SK-N-SH (cell line): ENCODE results near the gene CIAO3. TPM values are rescaled to one million over a fixed set of nuclear protein-coding genes. Genes with fewer than 3 reads are reported as not detected.

Experiments used
- CTCF ChIA-PET: fragments of 300-600, 350-600 bp; formaldehyde crosslinking; extraction: SDS; loops from one replicate; lab custom pipeline; 2021; lab: Yijun Ruan, JAX
- POLR2A ChIA-PET: fragments of 350-600 bp; sonication (Branson Sonifier 250); formaldehyde crosslinking; extraction: SDS; loops from one replicate; lab custom pipeline; 2020; ENCODE audit warnings: antibody characterized with exemption, inconsistent platforms; lab: Yijun Ruan, JAX
- DNase-seq: peaks from one replicate; pipeline ENCODE4 v3.0.0; 2012
- H2AFZ ChIP-seq: fragments of 200-600 bp; sonication (generic); 2 replicates; pipeline ENCODE4 v1.8.1; 2016; ENCODE audit warnings: antibody characterized with exemption, mild to moderate bottlenecking, low read depth
- H3F3A ChIP-seq: fragments of 200-600 bp; sonication (generic); replicated peaks from 2 replicates; pipeline ENCODE3; 2016; ENCODE audit warnings: antibody characterized with exemption, mild to moderate bottlenecking; ENCODE audit not compliant: insufficient read depth
- H3K27ac ChIP-seq, 2 experiments: fragments of 200-500 bp in 1 of 2; fragments of 200-600 bp in 1 of 2; sonication (Bioruptor generic) in 1 of 2; sonication (generic), shearing (Covaris generic) in 1 of 2; 2 replicates each; pipeline versions ENCODE4 v1.5.1 to v1.6.1; 2014 to 2016; ENCODE audit warnings: low read depth in 2 of 2, inconsistent platforms in 1 of 2, low read length in 1 of 2, mild to moderate bottlenecking in 1 of 2, mixed read lengths in 1 of 2
- H3K27me3 ChIP-seq: fragments of 200-600 bp; sonication (generic), shearing (Covaris generic); 2 replicates; pipeline ENCODE4 v1.6.1; 2016; ENCODE audit warnings: mixed run types; ENCODE audit not compliant: insufficient read depth
- H3K36me3 ChIP-seq, 2 experiments: fragments of 200-500 bp in 1 of 2; fragments of 200-600 bp in 1 of 2; sonication (Bioruptor generic) in 1 of 2; sonication (generic) in 1 of 2; replicated peaks in 1 of 2; 2 replicates each; pipeline versions ENCODE3 to v1.5.1; 2014 to 2016; ENCODE audit warnings: low read length in 1 of 2, mild to moderate bottlenecking in 1 of 2; ENCODE audit not compliant: insufficient read depth in 2 of 2, control insufficient read depth in 1 of 2
- H3K4me1 ChIP-seq, 2 experiments: fragments of 200-500 bp in 1 of 2; fragments of 200-600 bp in 1 of 2; sonication (Bioruptor generic) in 1 of 2; sonication (generic), shearing (Covaris generic) in 1 of 2; 2 replicates each; pipeline versions ENCODE4 v1.5.1 to v1.6.1; 2014 to 2016; ENCODE audit warnings: low read depth in 1 of 2, low read length in 1 of 2, mixed run types in 1 of 2; ENCODE audit not compliant: insufficient read depth in 2 of 2, control insufficient read depth in 1 of 2
- H3K4me2 ChIP-seq: fragments of 200-600 bp; sonication (generic), shearing (Covaris generic); 2 replicates; pipeline ENCODE4 v1.6.1; 2017; ENCODE audit warnings: mixed run types
- H3K4me3 ChIP-seq, 2 experiments: fragments of 200-500 bp in 1 of 2; fragments of 200-600 bp in 1 of 2; sonication (Bioruptor generic) in 1 of 2; sonication (generic), shearing (Covaris generic) in 1 of 2; 2 replicates each; pipeline versions ENCODE4 v1.5.1 to v1.8.1; 2014 to 2016; ENCODE audit warnings: low read depth in 2 of 2, inconsistent platforms in 1 of 2, low read length in 1 of 2, mild to moderate bottlenecking in 1 of 2, mixed read lengths in 1 of 2, moderate library complexity in 1 of 2
- H3K79me2 ChIP-seq: fragments of 200-600 bp; sonication (generic); 2 replicates; pipeline ENCODE4 v1.8.1; 2017; ENCODE audit warnings: mild to moderate bottlenecking; ENCODE audit not compliant: insufficient read depth
- H3K9ac ChIP-seq: fragments of 200-600 bp; sonication (generic); 2 replicates; pipeline ENCODE4 v1.6.1; 2017; ENCODE audit warnings: mixed run types
- H3K9me2 ChIP-seq: fragments of 200-600 bp; sonication (generic); 2 replicates; pipeline ENCODE4 v1.6.1; 2017; ENCODE audit warnings: mixed run types
- H3K9me3 ChIP-seq: fragments of 200-600 bp; sonication (generic); 2 replicates; pipeline ENCODE4 v1.6.1; 2017; ENCODE audit warnings: mixed run types, mild to moderate bottlenecking, moderate library complexity
- H4K20me1 ChIP-seq: fragments of 200-600 bp; sonication (generic); 2 replicates; pipeline ENCODE4 v1.6.1; 2017; ENCODE audit warnings: mild to moderate bottlenecking, mixed run types; ENCODE audit not compliant: insufficient read depth
- CHD2 ChIP-seq: fragments of 150-350 bp; IDR thresholded peaks from 2 replicates; pipeline ENCODE4 v1.6.1; 2018; ENCODE audit warnings: low read length; ENCODE audit not compliant: partially characterized antibody
- ELF1 ChIP-seq: IDR thresholded peaks from 2 replicates; pipeline ENCODE4 v1.4.0; 2012
- EP300 ChIP-seq, 2 experiments: IDR thresholded peaks; 2 replicates each; pipeline versions ENCODE4 v1.4.0 to v1.6.1; 2012; ENCODE audit warnings: borderline replicate concordance in 1 of 2, low read depth in 1 of 2, low read length in 1 of 2
- FOXJ3 ChIP-seq: sonication (generic); formaldehyde crosslinking; IDR thresholded peaks from 2 replicates; pipeline ENCODE4 v1.5.1; 2020; ENCODE audit warnings: mild to moderate bottlenecking, missing genetic modification reagents
- FOXM1 ChIP-seq: IDR thresholded peaks from 2 replicates; pipeline ENCODE4 v1.4.0; 2012; ENCODE audit warnings: low read depth, mild to moderate bottlenecking
- GABPA ChIP-seq: IDR thresholded peaks from 2 replicates; pipeline ENCODE4 v1.4.0; 2012; ENCODE audit warnings: low read depth, mild to moderate bottlenecking
- GATA2 ChIP-seq: sonication (generic); formaldehyde crosslinking; IDR thresholded peaks from 2 replicates; pipeline ENCODE4 v1.5.0; 2020; ENCODE audit warnings: mild to moderate bottlenecking, missing genetic modification reagents
- NRF1 ChIP-seq: IDR thresholded peaks from 2 replicates; pipeline ENCODE4 v1.6.1; 2012; ENCODE audit warnings: low read depth, mild to moderate bottlenecking, low read length
- RAD21 ChIP-seq: IDR thresholded peaks from 2 replicates; pipeline ENCODE4 v1.6.1; 2012; ENCODE audit warnings: mild to moderate bottlenecking, low read length
- RCOR1 ChIP-seq: fragments of 150-350 bp; IDR thresholded peaks from 2 replicates; pipeline ENCODE4 v1.6.1; 2017; ENCODE audit warnings: antibody characterized with exemption, low read length
- RFX5 ChIP-seq: IDR thresholded peaks from 2 replicates; pipeline ENCODE4 v1.6.1; 2012; ENCODE audit warnings: mild to moderate bottlenecking, improper control_type of control experiment, low read length
- RXRA ChIP-seq: IDR thresholded peaks from 2 replicates; pipeline ENCODE4 v1.4.0; 2012; ENCODE audit warnings: low read depth, mild to moderate bottlenecking, borderline replicate concordance
- SMC3 ChIP-seq: IDR thresholded peaks from 2 replicates; pipeline ENCODE4 v1.6.1; 2012; ENCODE audit warnings: low read depth, low read length, improper control_type of control experiment
- TAF1 ChIP-seq: IDR thresholded peaks from 2 replicates; pipeline ENCODE4 v1.6.1; 2012; ENCODE audit warnings: low read depth, mild to moderate bottlenecking, low read length, moderate library complexity, borderline replicate concordance
- TEAD4 ChIP-seq: IDR thresholded peaks from 2 replicates; pipeline ENCODE4 v1.4.0; 2012; ENCODE audit warnings: mild to moderate bottlenecking, borderline replicate concordance; ENCODE audit not compliant: insufficient read depth
- WGBS: methylation state at CpG from one replicate; pipeline ENCODE4 v1.1.6; 2017; ENCODE audit warnings: low lambda C conversion rate; 5-methylcytosine and 5-hydroxymethylcytosine counted together
- polyA plus RNA-seq, 3 experiments: library from polyadenylated mRNA; depleted of rRNA; stranded (reverse); fragments of >200 nt; gene quantifications; 2 replicates each; pipeline ENCODE4 v1.2.3, GENCODE V29; 2012
- TF ChIP-seq, protein P1 (sequence below): fragments of 200-600 bp; sonication (generic); IDR thresholded peaks from 2 replicates; pipeline ENCODE4 v1.6.1; 2017; ENCODE audit warnings: antibody characterized with exemption, mild to moderate bottlenecking, moderate library complexity
- TF ChIP-seq, protein P2 (sequence below): fragments of 150-350 bp; IDR thresholded peaks from 2 replicates; pipeline ENCODE4 v1.6.1; 2017; ENCODE audit warnings: antibody characterized with exemption, low read length, low read depth, borderline replicate concordance
- TF ChIP-seq, protein P3 (sequence below): IDR thresholded peaks from 2 replicates; pipeline ENCODE4; 2012
- TF ChIP-seq, protein P4 (sequence below): IDR thresholded peaks from 2 replicates; pipeline ENCODE4 v1.4.0; 2012; ENCODE audit warnings: low read depth, borderline replicate concordance

CIAO3 gene
- polyA plus RNA-seq, 1 of the 3 experiments (the other 2 are of a cell fraction): 14.4 TPM

DNA sequence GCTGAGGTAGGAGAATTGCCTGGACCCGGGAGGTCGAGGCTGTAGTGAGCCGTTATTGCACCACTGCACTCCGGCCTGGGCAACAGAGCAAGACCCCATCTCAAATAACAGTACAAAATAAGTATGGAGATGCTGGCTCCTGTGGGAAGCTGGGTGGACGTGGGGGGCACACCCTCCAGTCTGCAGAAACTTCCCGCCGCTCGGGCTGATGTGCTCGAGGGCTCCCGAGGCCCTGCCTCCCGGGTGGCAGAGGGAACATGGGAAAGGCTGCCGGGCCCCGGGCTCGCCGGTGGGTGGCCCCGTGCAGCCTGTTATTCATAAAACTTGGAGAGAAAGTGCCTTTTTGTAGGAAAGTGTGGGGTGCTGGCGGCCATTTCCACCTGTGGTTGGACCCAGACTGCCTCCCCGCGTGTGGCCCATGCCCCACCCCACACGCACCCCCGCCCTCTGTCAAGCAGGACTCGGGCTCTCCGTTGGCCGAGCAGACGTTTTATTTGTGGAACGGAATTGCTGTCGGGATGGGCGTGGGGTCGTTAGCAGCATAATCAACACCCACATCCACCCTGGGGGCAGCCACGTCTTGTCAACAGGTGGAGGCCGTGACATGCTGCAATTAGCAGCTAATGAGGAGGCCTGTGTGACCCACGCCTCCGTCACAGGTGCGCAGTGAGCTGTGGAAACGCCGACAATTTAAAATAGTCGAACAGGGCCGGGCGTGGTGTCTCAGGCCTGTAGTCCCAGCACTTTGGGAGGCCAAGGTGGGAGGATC, 7.4 kb upstream of the CIAO3 start:
- Histone ChIP-seq H3K9ac (no peak overlapping the region), H3K4me2 (no peak overlapping the region), H3K4me1 (no peaks in the 10 kb centered on the region), H3K79me2 (no peaks in the 10 kb centered on the region), H3K9me2 (no peaks in the 10 kb centered on the region), H2AFZ (no peak overlapping the region), H4K20me1 (no peaks in the 10 kb centered on the region), H3K4me3 (no peak overlapping the region), H3K27ac (no peak overlapping the region), H3F3A (peaks cover 4% of the 10 kb centered on the region), H3K36me3 (no peaks in the 10 kb centered on the region), H3K9me3 (no peaks in the 10 kb centered on the region), H3K27me3 (no peaks in the 10 kb centered on the region)
- POLR2A ChIA-PET: no interaction called here
- WGBS: 90% methylated on average over 28 of the region's 39 CpGs
- CTCF ChIA-PET: interaction anchor here (1.5 kb wide), 1 partner anchor 12 kb away, joined by 3 read pairs; no protein-coding TSS in a partner anchor
- DNase-seq: no peak
- TF ChIP-seq RFX5: no peak
- TF ChIP-seq RCOR1: no peak
- no peak for TF ChIP-seq CHD2
- TF ChIP-seq, protein P1, sequence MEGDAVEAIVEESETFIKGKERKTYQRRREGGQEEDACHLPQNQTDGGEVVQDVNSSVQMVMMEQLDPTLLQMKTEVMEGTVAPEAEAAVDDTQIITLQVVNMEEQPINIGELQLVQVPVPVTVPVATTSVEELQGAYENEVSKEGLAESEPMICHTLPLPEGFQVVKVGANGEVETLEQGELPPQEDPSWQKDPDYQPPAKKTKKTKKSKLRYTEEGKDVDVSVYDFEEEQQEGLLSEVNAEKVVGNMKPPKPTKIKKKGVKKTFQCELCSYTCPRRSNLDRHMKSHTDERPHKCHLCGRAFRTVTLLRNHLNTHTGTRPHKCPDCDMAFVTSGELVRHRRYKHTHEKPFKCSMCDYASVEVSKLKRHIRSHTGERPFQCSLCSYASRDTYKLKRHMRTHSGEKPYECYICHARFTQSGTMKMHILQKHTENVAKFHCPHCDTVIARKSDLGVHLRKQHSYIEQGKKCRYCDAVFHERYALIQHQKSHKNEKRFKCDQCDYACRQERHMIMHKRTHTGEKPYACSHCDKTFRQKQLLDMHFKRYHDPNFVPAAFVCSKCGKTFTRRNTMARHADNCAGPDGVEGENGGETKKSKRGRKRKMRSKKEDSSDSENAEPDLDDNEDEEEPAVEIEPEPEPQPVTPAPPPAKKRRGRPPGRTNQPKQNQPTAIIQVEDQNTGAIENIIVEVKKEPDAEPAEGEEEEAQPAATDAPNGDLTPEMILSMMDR: no peak
- TF ChIP-seq NRF1: no peak
- TF ChIP-seq EP300 (IDR thresholded peaks at IDR 0.05; ENCODE audit: borderline replicate concordance in 1 of 2, low read depth in 1 of 2, low read length in 1 of 2): no peak
- no peak for TF ChIP-seq GATA2
- TF ChIP-seq, protein P2, sequence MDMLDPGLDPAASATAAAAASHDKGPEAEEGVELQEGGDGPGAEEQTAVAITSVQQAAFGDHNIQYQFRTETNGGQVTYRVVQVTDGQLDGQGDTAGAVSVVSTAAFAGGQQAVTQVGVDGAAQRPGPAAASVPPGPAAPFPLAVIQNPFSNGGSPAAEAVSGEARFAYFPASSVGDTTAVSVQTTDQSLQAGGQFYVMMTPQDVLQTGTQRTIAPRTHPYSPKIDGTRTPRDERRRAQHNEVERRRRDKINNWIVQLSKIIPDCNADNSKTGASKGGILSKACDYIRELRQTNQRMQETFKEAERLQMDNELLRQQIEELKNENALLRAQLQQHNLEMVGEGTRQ: no peak
- TF ChIP-seq, protein P3, sequence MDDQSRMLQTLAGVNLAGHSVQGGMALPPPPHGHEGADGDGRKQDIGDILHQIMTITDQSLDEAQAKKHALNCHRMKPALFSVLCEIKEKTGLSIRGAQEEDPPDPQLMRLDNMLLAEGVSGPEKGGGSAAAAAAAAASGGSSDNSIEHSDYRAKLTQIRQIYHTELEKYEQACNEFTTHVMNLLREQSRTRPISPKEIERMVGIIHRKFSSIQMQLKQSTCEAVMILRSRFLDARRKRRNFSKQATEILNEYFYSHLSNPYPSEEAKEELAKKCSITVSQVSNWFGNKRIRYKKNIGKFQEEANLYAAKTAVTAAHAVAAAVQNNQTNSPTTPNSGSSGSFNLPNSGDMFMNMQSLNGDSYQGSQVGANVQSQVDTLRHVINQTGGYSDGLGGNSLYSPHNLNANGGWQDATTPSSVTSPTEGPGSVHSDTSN: no peak
- no peak for TF ChIP-seq SMC3
- TF ChIP-seq ELF1: no peak
- no peak for TF ChIP-seq FOXJ3 (CRISPR knock-in tag)
- TF ChIP-seq, protein P4, sequence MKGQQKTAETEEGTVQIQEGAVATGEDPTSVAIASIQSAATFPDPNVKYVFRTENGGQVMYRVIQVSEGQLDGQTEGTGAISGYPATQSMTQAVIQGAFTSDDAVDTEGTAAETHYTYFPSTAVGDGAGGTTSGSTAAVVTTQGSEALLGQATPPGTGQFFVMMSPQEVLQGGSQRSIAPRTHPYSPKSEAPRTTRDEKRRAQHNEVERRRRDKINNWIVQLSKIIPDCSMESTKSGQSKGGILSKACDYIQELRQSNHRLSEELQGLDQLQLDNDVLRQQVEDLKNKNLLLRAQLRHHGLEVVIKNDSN: no peak
- no peak for TF ChIP-seq RAD21
- TF ChIP-seq FOXM1: no peak
- TF ChIP-seq GABPA: no peak
- no peak for TF ChIP-seq TAF1
- TF ChIP-seq TEAD4: no peak
- no peak for TF ChIP-seq RXRA
